PFSK-1 (cell line): ENCODE measurements around the gene SLC7A10.

Experiments
- FOXP2 ChIP-seq: optimal IDR thresholded peaks from 2 replicates; pipeline ENCODE3; 2011; ENCODE audit warnings: borderline replicate concordance, control low read depth, inconsistent platforms; ENCODE audit not compliant: insufficient read depth; ENCODE audit errors: extremely low read length, extremely low read depth
- POLR2AphosphoS5 ChIP-seq: IDR thresholded peaks from 2 replicates; pipeline ENCODE4 v1.6.1; 2012; ENCODE audit warnings: low read depth, mild to moderate bottlenecking, control low read depth, low read length, moderate library complexity
- SIN3A ChIP-seq: IDR thresholded peaks from 2 replicates; pipeline ENCODE4 v1.6.1; 2012; ENCODE audit warnings: mild to moderate bottlenecking, low read length, moderate library complexity, borderline replicate concordance; ENCODE audit not compliant: insufficient read depth
- TAF1 ChIP-seq: IDR thresholded peaks from 2 replicates; pipeline ENCODE4 v1.6.1; 2012; ENCODE audit warnings: low read length, control low read depth, borderline replicate concordance; ENCODE audit not compliant: insufficient read depth
- TF ChIP-seq, protein P1 (sequence below), 2 experiments: IDR thresholded peaks; 2 replicates each; pipeline versions ENCODE4 v1.6.1 to v1.8.0; 2011 to 2012; ENCODE audit warnings: low read depth in 2 of 2, low read length in 2 of 2, control low read depth in 1 of 2, inconsistent platforms in 1 of 2, mild to moderate bottlenecking in 1 of 2, moderate library complexity in 1 of 2; ENCODE audit not compliant: insufficient read depth in 1 of 2

Gene SLC7A10

DNA sequence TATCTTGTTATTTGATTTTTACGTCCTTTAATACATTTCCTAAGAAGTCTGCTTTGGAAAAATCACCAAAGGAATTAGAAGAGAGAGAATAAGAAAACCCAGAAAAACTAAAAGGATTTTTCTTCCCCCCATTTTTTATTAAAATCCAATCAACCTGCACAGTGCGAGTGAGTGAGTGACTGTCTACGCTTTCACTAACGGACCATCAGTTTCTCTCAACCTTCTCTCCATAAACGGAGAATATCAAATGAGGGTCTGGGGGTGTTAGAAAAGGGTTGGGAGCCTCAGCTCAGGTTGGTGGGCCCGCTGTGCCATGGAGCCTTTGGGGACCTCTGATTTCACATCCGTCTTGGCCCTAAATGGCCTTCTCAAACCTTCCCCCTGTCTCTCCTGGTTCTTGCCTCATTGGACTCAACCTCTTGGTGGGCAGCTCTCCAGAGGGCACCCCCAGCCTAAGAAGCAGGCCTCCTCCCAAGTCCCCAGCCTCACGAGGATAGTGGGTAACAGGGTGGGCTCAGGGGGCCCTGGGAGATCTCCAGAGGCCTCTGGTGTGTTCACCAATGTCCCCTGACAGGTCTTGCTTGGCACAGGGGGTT, 32.3 kb downstream of the SLC7A10 start:
- TF ChIP-seq SIN3A = no peak
- TF ChIP-seq POLR2AphosphoS5 = no peak
- TF ChIP-seq, protein P1, sequence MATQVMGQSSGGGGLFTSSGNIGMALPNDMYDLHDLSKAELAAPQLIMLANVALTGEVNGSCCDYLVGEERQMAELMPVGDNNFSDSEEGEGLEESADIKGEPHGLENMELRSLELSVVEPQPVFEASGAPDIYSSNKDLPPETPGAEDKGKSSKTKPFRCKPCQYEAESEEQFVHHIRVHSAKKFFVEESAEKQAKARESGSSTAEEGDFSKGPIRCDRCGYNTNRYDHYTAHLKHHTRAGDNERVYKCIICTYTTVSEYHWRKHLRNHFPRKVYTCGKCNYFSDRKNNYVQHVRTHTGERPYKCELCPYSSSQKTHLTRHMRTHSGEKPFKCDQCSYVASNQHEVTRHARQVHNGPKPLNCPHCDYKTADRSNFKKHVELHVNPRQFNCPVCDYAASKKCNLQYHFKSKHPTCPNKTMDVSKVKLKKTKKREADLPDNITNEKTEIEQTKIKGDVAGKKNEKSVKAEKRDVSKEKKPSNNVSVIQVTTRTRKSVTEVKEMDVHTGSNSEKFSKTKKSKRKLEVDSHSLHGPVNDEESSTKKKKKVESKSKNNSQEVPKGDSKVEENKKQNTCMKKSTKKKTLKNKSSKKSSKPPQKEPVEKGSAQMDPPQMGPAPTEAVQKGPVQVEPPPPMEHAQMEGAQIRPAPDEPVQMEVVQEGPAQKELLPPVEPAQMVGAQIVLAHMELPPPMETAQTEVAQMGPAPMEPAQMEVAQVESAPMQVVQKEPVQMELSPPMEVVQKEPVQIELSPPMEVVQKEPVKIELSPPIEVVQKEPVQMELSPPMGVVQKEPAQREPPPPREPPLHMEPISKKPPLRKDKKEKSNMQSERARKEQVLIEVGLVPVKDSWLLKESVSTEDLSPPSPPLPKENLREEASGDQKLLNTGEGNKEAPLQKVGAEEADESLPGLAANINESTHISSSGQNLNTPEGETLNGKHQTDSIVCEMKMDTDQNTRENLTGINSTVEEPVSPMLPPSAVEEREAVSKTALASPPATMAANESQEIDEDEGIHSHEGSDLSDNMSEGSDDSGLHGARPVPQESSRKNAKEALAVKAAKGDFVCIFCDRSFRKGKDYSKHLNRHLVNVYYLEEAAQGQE (IDR thresholded peaks at IDR 0.05; ENCODE audit: insufficient read depth in 1 of 2, low read depth in 2 of 2, low read length in 2 of 2) = no peak
- TF ChIP-seq FOXP2 = no peak
- no peak for TF ChIP-seq TAF1

DNA sequence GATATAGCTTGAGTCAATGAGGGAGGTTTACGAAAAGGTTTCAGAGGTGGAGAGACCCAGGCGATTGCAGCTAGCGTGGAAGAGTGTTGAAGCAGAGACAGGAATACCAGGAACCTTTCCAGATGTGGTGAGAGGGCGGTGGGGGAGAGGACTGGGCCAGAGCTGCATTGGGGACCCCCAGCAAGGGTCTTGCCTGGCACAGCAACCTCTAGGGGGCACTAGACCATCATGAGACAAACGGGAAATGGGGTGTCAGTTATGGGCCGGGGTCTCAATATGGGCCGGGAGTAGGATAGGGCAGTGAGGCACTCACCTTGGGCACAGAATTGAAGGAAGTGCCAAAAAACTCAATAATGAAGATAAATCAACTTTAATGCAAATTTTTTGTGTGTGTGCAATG, 33.6 kb downstream of the SLC7A10 start:
- TF ChIP-seq POLR2AphosphoS5 (no peak), TAF1 (no peak), FOXP2 (no peak), SIN3A (no peak)
- TF ChIP-seq, protein P1 (IDR thresholded peaks at IDR 0.05; ENCODE audit: insufficient read depth in 1 of 2, low read depth in 2 of 2, low read length in 2 of 2) = no peak

DNA sequence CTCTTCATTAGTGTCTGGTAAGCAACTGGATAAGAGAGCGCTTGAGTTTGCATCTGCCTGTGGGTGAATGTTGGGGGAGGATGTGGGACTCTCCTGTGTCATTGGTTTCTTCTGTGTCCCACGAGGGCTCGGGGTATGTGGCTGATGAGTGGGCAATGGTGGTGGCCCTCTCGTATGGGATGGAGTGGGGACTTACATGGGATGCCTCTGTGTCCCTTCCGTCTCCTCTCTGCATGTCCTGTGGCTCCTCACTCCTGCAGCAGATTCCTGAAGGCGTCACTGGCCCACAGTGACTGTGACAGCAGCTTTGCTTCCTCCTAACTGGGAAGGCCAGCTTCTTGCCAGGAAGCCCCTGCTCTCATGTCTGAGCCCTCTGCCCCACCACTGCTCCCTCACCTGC, 34.1 kb downstream of the SLC7A10 start:
- TF ChIP-seq POLR2AphosphoS5 (no peak), FOXP2 (no peak), SIN3A (no peak), TAF1 (no peak)
- TF ChIP-seq, protein P1 (IDR thresholded peaks at IDR 0.05; ENCODE audit: insufficient read depth in 1 of 2, low read depth in 2 of 2, low read length in 2 of 2) = no peak

DNA sequence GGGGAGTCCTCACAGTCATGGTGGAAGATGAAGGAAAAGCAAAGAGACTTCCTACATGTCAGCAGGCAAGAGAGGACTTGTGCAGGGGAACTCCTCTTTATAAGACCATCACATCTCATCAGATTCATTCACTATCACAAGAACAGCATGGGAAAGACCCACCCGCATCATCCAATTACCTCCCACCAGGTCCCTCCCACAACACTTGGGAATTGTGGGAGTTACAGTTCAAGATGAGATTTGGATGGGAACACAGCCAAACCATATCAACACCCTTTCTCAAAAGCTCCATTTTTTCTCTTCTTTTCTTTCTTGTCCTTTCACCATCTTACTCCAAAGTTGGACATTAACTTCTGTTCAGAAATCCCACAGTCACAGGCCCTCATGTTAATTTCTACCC, 36.2 kb downstream of the SLC7A10 start:
- TF ChIP-seq, protein P1 (IDR thresholded peaks at IDR 0.05; ENCODE audit: insufficient read depth in 1 of 2, low read depth in 2 of 2, low read length in 2 of 2) = no peak
- TF ChIP-seq TAF1 (no peak), SIN3A (no peak), FOXP2 (no peak), POLR2AphosphoS5 (no peak)

DNA sequence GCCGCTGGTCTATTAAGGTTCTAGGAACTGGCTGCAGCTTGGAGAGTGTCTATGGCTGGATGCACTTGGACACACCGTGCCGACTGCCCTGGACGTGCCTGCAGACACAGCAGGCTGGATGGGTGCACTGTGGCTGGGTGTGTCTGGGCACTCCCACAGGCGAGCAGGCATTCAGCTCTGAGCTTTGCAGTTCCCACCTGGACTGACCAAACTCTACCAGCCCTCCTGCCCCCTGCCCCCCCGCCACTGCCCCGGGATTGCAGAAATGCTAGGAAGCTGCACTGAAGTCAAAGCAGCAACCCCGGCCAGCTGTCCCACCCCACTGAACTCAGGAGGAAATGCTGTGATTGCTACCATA, 38.5 kb downstream of the SLC7A10 start:
- no peak for TF ChIP-seq SIN3A
- no peak for TF ChIP-seq POLR2AphosphoS5
- TF ChIP-seq, protein P1 (IDR thresholded peaks at IDR 0.05; ENCODE audit: insufficient read depth in 1 of 2, low read depth in 2 of 2, low read length in 2 of 2) = no peak
- no peak for TF ChIP-seq FOXP2
- TF ChIP-seq TAF1 = no peak
